GM15510 (cell line): ENCODE data around the gene NAA40.

ENCODE experiments used
- POLR2A ChIP-seq: IDR thresholded peaks from 3 replicates; pipeline ENCODE4 v1.6.1; 2011; ENCODE audit warnings: borderline replicate concordance; ENCODE audit not compliant: insufficient read length; ENCODE audit errors: extremely low read depth

The NAA40 gene

GRCh38 chr11:63945477-63946163 lies 6.8 kb downstream of the NAA40 start:
- no peak for TF ChIP-seq POLR2A

DNA sequence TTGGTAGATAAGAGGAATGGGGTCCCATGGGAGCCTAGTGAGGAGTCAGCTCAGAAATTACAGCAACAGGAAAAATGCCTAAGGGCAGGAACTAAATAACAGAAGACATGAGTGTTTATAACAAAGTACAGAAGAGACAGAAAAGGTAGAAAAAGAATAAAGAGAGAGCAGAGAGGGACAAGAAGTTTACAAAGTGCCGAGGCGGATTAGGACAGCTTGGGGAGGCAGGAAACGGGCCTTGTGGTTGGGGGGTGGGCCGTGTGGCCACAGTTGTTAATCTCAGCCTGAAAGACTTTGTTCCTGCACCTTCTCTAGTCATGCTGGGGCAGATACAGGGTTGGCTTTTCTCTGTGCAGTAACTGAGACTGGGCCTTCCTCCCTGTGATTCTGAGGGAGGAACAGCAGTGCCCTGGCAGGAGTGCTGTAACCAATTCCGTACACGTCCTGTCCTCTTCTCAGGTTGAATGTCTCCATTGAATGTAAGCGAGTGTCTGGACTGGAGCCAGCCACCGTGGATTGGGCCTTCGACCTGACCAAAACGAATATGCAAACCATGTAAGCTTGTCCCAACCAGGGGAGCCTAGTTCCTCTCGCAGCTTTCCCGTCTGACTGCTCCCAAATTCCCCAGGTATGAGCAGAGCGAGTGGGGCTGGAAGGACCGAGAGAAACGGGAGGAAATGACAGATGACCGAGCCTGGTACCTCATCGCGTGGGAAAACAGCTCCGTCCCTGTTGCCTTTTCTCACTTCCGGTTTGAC lies 13.2 kb downstream of the NAA40 start:
- no peak for TF ChIP-seq POLR2A

- TF ChIP-seq POLR2A = no peak
Observed at GRCh38 chr11:63952570-63952969, 13.8 kb downstream of the NAA40 start.

DNA sequence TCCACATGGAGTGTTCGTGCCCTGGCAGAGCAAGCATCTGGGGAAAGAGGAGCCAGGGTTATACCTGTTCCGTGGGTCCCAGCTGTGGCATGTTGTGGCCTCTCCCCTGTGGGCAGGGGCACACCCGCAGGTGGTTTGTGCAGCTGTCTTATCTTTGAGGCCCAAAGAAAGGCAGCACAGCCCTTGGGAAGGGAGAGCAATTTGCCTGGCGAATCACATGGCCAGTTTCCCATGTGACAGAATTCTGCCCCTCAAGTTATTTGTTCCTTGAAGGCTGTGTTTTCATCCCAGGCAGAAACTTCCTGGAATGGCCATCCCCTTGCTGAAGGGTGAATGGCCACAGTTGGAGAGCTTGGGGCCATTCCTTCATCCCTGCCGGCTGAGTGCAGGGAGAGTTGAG lies 19.2 kb downstream of the NAA40 start:
- TF ChIP-seq POLR2A = no peak

- TF ChIP-seq POLR2A = no peak
Observed at GRCh38 chr11:63961608-63962412, 23.0 kb downstream of the NAA40 start.

DNA sequence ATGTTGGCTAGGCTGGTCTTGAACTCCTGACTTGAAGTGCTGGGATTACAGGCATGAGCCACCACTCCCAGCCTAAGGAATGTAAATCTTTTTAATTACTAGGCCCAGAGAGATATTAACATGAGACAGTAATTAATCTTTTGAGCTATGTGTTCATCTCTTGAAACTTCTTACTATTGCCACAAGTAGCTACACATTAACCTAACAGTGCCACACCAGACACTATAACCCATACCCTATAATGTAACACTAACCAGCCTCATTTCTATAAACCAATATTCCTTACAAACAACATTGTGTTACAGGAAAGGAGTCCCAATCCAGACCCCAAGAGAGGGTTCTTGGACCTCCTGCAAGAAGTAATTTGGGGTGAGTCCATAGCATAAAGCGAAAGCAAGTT lies 27.6 kb downstream of the NAA40 start:
- no peak for TF ChIP-seq POLR2A

- TF ChIP-seq POLR2A = no peak
Observed at GRCh38 chr11:63969461-63969860, 30.7 kb downstream of the NAA40 start.

- TF ChIP-seq POLR2A = no peak
Observed at GRCh38 chr11:63970902-63971301, 32.1 kb downstream of the NAA40 start.

GRCh38 chr11:63974259-63975143 lies 35.7 kb downstream of the NAA40 start, which contains the start of gene COX8A:
Gene COX8A (plus strand): TSS chr11:63974620. CDS start chr11:63974681, 61 bp downstream.
- peak; percentile 77 for TF ChIP-seq POLR2A

GRCh38 chr11:63978551-63979239 lies 39.9 kb downstream of the NAA40 start:
- TF ChIP-seq POLR2A = peak; percentile 3

DNA sequence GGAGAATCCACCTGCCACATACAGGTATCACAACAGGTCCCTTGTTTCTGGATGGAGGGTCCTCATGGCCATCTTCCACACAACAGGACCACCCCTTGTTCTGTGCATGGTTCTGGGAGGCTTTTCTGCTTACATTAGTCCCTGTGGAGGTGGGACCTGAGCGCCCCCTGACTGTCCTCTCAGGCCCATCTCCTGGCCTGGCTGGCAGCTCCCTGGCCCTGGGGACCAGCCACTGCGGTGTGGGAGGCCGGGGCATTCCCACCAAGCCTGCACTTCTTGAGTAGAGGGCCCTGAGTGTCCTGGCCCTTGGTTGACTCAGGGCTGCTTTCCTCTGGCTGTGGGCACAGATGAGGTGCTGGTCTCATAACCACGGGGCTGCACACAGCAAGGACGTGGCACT lies 40.6 kb downstream of the NAA40 start:
- no peak for TF ChIP-seq POLR2A

DNA sequence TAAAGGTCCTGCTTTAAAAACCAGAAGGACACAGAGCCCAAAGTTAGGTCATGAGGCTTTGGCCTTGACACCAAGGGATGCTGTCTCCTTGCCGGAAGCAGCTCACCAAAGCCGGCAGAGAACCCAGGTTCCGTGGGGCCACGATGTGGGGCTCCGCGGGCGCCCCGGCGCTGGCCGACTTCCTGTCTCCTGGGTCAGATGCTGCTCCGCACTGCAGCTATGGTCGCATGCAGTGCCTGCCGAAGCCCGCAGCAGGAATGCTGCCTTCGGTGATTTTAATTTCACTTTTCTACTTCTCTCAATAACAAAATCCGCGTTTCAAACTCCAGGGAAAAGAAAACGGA lies 47.0 kb downstream of the NAA40 start:
- no peak for TF ChIP-seq POLR2A

DNA sequence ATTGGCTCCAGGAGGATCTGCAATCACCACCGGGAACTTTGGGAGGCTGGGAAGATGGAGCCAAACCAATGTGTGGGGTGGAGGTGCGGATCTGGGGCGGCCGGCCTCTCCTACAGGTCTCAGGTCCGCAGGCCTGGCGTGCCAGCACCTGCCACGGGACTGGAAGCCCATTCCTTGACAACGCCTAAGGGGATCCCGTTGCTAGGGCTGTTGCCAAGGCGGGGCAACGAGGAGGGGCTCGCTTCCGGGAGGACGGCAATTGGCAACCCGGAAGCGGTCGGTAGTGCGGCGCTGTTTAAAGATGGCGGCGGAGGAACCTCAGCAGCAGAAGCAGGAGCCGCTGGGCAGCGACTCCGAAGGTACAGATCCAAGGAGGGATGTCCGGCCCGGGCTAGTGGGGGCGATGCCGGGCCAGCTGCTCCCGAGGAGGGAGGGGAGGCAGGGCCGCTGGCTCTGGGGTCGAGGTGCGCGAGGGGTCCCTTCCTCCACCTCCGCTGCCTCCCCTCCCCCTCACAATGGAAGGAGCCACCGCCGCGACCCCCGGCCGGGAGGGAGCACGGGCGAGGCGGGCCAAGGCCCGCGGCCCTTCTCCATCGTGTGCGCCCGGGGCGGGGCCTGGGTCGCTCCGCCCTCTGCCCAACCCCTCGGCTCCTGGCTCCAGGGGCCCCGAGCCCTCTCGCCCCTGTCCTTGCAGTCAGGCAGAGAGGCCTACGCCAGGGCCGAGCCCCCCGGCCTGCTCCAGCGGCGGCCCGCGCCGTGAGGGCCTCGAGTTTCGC lies 47.5 kb downstream of the NAA40 start, which contains the start of gene OTUB1:
Gene OTUB1 (plus strand): TSS at position 283 of the 776 bp plus-strand sequence. CDS start 19 bp downstream, at position 302.
- TF ChIP-seq POLR2A = peak; percentile 85
